ENCODE data around the gene RIMOC1. TPM values are rescaled to one million over a fixed set of nuclear protein-coding genes. Genes with fewer than 3 reads are reported as not detected.
"Not testable (repeated sequence)": the region's sequence is repeated elsewhere in the genome, so short reads cannot be mapped to it uniquely, and the experiment has no call there.

The RIMOC1 gene
- total RNA-seq, 1 donor from 2014 or later = 25.1 TPM

DNA sequence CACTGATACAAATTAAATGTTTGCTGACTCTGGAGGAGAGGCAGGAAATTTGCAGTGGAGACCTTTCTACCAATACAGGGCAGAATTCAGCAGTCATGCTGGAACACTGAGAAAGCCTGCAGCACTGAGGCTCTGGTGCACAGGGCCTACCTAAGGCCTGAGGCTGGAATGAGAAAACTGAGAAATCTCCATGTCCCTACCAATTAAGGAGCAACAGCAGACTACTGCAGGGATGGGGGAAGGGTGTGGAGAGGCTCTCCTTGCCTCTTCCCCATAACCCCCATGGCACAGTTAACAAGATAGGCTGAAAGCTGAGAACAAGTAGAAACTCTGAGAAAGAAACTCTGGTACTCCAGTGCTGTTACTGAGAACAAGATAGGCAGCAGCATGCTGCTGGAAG, 31.4 kb downstream of the RIMOC1 start:
- TF ChIP-seq, protein P1, sequence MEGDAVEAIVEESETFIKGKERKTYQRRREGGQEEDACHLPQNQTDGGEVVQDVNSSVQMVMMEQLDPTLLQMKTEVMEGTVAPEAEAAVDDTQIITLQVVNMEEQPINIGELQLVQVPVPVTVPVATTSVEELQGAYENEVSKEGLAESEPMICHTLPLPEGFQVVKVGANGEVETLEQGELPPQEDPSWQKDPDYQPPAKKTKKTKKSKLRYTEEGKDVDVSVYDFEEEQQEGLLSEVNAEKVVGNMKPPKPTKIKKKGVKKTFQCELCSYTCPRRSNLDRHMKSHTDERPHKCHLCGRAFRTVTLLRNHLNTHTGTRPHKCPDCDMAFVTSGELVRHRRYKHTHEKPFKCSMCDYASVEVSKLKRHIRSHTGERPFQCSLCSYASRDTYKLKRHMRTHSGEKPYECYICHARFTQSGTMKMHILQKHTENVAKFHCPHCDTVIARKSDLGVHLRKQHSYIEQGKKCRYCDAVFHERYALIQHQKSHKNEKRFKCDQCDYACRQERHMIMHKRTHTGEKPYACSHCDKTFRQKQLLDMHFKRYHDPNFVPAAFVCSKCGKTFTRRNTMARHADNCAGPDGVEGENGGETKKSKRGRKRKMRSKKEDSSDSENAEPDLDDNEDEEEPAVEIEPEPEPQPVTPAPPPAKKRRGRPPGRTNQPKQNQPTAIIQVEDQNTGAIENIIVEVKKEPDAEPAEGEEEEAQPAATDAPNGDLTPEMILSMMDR (IDR thresholded peaks at IDR 0.05) = no peak
- intact Hi-C loops (cut with DNase I) = no loop called here
- no peaks in the 10 kb centered on the region for H3K9me3 ChIP-seq

DNA sequence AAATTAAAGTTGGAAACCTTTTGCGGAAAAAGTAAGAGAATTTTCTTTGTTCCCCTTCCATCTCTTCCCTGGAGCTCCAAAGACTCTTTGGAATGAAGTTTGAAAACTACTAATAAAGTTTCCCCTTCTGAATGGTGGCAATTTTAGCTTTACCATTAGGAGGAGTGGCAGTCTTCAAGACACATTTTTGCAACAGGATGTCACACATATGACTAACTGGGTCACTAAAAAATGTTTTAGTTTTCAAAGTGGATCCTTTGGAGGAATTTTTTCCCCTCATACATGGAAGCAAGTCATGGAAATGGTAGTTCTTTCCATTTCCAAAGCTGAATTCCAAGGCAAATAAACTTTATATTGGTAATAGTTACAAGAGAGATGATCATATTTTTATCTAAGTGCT, 36.5 kb downstream of the RIMOC1 start:
- ATAC-seq (no peak), DNase-seq (no peak)
- intact Hi-C loops (cut with DNase I) = no loop called here
- TF ChIP-seq, protein P1 (IDR thresholded peaks at IDR 0.05) = no peak
- Histone ChIP-seq H3K27ac (no peak overlapping the region), H3K36me3 (peaks cover 12% of the 10 kb centered on the region), H3K9me3 (no peaks in the 10 kb centered on the region), H3K27me3 (ENCODE audit: low read depth) (no peaks in the 10 kb centered on the region), H3K4me3 (no peak overlapping the region), H3K4me1 (no peaks in the 10 kb centered on the region)

More for the DNA sequence above, 31.4 kb downstream of the RIMOC1 start:
- Histone ChIP-seq H3K4me3 (no peak overlapping the region), H3K27ac (no peak overlapping the region), H3K27me3 (ENCODE audit: low read depth) (no peaks in the 10 kb centered on the region), H3K36me3 (peaks cover 29% of the 10 kb centered on the region), H3K4me1 (no peaks in the 10 kb centered on the region)
- ATAC-seq = no peak
- DNase-seq = no peak

GRCh38 chr5:41945332-41945955, 41.3 kb downstream of the RIMOC1 start:
- H3K36me3 ChIP-seq; H3K27me3 ChIP-seq (ENCODE audit: low read depth); H3K4me1 ChIP-seq; DNase-seq; H3K4me3 ChIP-seq; H3K27ac ChIP-seq; ATAC-seq; intact Hi-C loops (cut with DNase I); H3K9me3 ChIP-seq: not testable (repeated sequence)

DNA sequence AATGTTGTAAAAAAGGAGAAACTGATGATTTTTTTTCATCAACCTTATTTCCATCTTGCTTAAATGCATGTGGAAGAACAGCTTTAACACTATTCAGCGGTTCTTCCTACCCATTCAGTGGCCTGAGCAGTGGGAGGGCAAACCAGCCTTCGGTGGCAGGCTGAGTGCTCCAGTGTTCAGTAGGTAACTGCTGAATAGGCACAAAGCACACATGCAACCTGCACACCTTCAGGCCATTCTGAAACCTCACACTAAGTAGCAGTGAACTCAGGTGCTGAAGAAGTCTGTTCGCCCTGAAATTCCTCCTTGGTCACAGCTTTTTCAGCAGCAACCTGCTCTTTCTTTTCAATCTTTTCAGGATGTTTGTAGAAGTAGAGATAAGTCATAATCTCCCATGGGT, 47.1 kb downstream of the RIMOC1 start:
- TF ChIP-seq, protein P1 (IDR thresholded peaks at IDR 0.05) = no peak
- DNase-seq (no peak), ATAC-seq (no peak)
- Histone ChIP-seq H3K36me3 (no peaks in the 10 kb centered on the region), H3K27me3 (ENCODE audit: low read depth) (no peaks in the 10 kb centered on the region), H3K27ac (no peak overlapping the region), H3K9me3 (peaks cover 2% of the 10 kb centered on the region), H3K4me1 (no peaks in the 10 kb centered on the region), H3K4me3 (no peak overlapping the region)
- intact Hi-C loops (cut with DNase I) = no loop called here

Other genes starting within 250 kb of the RIMOC1 start
- gene OXCT1, start 33.9 kb upstream of the RIMOC1 start, total RNA-seq = 10.2 TPM
- 8.5 TPM for gene FBXO4, start 20.9 kb downstream of the RIMOC1 start, total RNA-seq